Type B pancreatic cell (in vitro differentiated cells): ENCODE results near the gene PCCA. TPM values are rescaled to one million over a fixed set of nuclear protein-coding genes. Genes with fewer than 3 reads are reported as not detected.

Experiments
- DNase-seq: peaks from one replicate; pipeline ENCODE4 v3.0.0; 2021; ENCODE audit warnings: mixed read lengths; ENCODE audit not compliant: unreplicated experiment; ENCODE audit errors: extremely low spot score
- H3K27ac Mint-ChIP-seq: 2 replicates; pipeline ENCODE4 v1.8.0; 2021; ENCODE audit warnings: mild to moderate bottlenecking, mixed read lengths
- H3K27me3 Mint-ChIP-seq: 2 replicates; pipeline ENCODE4 v1.8.0; 2021; ENCODE audit warnings: mixed read lengths
- H3K36me3 Mint-ChIP-seq: 2 replicates; pipeline ENCODE4 v1.8.0; 2021; ENCODE audit warnings: mixed read lengths
- H3K4me1 Mint-ChIP-seq: one replicate; pipeline ENCODE4 v1.8.0; 2021; ENCODE audit warnings: mixed read lengths; ENCODE audit not compliant: unreplicated experiment
- H3K4me3 Mint-ChIP-seq: 2 replicates; pipeline ENCODE4 v1.8.0; 2021; ENCODE audit warnings: mild to moderate bottlenecking, mixed read lengths
- H3K9me3 Mint-ChIP-seq: 2 replicates; pipeline ENCODE4 v1.8.0; 2021; ENCODE audit warnings: mixed read lengths
- total RNA-seq: library from RNA; stranded (reverse); gene quantifications from 2 replicates; pipeline ENCODE4 v1.2.1, GENCODE V29; 2021; ENCODE audit warnings: low replicate concordance
- TF ChIP-seq, protein P1 (sequence below): fragments of 200-600 bp; sonication (generic); conservative IDR thresholded peaks from 2 replicates; pipeline ENCODE4 v1.5.0; 2021; ENCODE audit warnings: antibody characterized with exemption, mild to moderate bottlenecking

PCCA gene
- total RNA-seq, 1 donor from 2014 or later, result 46.8 TPM

GRCh38 chr13:100552755-100553154 lies 463.9 kb downstream of the PCCA start:
- Mint-ChIP-seq H3K27me3 (no peaks in the 10 kb centered on the region), H3K27ac (no peak overlapping the region)
- DNase-seq, result no peak

GRCh38 chr13:100559886-100560285 lies 471.0 kb downstream of the PCCA start:
- no peak for DNase-seq
- H3K27ac Mint-ChIP-seq, result no peak overlapping the region
- no peaks in the 10 kb centered on the region for H3K36me3 Mint-ChIP-seq
- H3K9me3 Mint-ChIP-seq, result no peaks in the 10 kb centered on the region
- no peaks in the 10 kb centered on the region for H3K27me3 Mint-ChIP-seq
- H3K4me1 Mint-ChIP-seq, result peaks cover 4% of the 10 kb centered on the region
- no peak overlapping the region for H3K4me3 Mint-ChIP-seq
- TF ChIP-seq, protein P1, sequence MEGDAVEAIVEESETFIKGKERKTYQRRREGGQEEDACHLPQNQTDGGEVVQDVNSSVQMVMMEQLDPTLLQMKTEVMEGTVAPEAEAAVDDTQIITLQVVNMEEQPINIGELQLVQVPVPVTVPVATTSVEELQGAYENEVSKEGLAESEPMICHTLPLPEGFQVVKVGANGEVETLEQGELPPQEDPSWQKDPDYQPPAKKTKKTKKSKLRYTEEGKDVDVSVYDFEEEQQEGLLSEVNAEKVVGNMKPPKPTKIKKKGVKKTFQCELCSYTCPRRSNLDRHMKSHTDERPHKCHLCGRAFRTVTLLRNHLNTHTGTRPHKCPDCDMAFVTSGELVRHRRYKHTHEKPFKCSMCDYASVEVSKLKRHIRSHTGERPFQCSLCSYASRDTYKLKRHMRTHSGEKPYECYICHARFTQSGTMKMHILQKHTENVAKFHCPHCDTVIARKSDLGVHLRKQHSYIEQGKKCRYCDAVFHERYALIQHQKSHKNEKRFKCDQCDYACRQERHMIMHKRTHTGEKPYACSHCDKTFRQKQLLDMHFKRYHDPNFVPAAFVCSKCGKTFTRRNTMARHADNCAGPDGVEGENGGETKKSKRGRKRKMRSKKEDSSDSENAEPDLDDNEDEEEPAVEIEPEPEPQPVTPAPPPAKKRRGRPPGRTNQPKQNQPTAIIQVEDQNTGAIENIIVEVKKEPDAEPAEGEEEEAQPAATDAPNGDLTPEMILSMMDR, result no peak

More at GRCh38 chr13:100552755-100553154, 463.9 kb downstream of the PCCA start:
- TF ChIP-seq, protein P1, result no peak
- H3K4me3 Mint-ChIP-seq, result no peak overlapping the region
- no peaks in the 10 kb centered on the region for H3K4me1 Mint-ChIP-seq
- H3K9me3 Mint-ChIP-seq, result no peaks in the 10 kb centered on the region
- H3K36me3 Mint-ChIP-seq, result no peaks in the 10 kb centered on the region

DNA sequence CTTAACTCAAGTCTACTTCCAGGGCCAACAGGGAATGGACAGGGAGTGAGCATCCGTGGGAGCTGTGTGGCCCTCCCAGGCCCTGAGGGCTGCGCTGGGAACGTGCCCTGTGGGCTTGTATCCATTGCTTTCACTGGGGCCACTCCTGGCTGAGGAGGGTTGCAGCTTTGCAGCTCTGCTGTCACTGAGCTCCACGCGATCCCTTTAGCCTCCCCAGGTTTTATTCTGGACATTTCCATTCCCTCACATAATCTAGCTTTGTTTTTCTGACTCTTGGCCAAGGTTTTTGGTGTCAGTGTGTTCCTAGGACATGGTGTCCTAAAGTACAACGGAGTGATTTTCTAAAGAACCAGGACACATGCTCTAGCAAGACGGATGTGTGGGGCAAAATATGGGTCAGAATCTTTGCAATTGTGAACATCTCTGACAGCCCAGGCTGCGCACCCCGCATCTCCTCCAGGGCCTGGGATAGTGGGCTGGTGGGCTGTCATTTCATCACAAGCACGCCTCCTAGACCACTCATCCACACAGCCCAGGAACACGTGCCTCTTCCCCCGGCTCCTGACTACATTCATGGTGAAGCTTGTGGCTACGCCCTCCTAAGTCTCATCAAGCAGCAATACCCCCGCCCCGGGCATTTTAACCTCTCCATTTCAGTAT lies 471.7 kb downstream of the PCCA start:
- TF ChIP-seq, protein P1, result no peak
- Mint-ChIP-seq H3K9me3 (no peaks in the 10 kb centered on the region), H3K27me3 (no peaks in the 10 kb centered on the region), H3K27ac (no peak overlapping the region), H3K4me3 (no peak overlapping the region), H3K4me1 (peaks cover 4% of the 10 kb centered on the region), H3K36me3 (no peaks in the 10 kb centered on the region)
- no peak for DNase-seq

GRCh38 chr13:100561158-100561499 lies 472.2 kb downstream of the PCCA start:
- H3K4me1 Mint-ChIP-seq, result peaks cover 4% of the 10 kb centered on the region
- no peaks in the 10 kb centered on the region for H3K27me3 Mint-ChIP-seq
- H3K4me3 Mint-ChIP-seq, result no peak overlapping the region
- H3K36me3 Mint-ChIP-seq, result no peaks in the 10 kb centered on the region
- H3K9me3 Mint-ChIP-seq, result no peaks in the 10 kb centered on the region
- DNase-seq, result no peak
- TF ChIP-seq, protein P1, result no peak
- H3K27ac Mint-ChIP-seq, result no peak overlapping the region

DNA sequence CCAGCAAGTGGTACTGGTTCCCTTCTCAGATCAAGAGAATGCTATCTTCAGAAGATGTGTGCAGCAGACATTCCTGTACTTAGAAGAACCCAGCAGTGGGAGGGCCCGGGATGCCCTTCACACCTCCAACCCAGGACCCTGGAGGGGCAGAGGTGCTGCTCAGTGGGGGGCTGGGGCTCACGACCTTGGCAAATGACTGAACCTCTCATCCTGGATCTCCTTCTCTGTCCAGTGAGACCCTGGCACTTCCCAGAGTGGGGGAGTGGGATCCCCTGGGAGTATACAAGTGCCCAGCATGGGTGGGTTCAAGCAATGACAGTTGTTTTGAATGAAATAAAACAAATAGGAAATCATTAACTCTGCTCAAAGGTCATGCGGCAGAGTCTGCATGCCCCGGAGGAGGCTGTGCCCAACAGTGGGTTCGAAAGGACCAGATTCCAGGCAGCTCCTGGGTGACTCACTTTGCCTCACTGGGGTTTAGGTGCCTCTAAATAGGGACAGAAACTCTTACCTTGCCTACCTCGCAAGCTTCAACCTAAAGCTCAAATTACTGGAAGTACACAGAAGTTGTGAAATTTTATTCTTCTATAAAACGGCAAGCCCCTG lies 472.8 kb downstream of the PCCA start:
- Mint-ChIP-seq H3K9me3 (no peaks in the 10 kb centered on the region), H3K27ac (no peak overlapping the region), H3K4me1 (peaks cover 4% of the 10 kb centered on the region), H3K27me3 (no peaks in the 10 kb centered on the region), H3K4me3 (no peak overlapping the region), H3K36me3 (no peaks in the 10 kb centered on the region)
- TF ChIP-seq, protein P1, result no peak
- peak; percentile 57 for DNase-seq
